ENCODE measurements around the gene IFT20.

DNA sequence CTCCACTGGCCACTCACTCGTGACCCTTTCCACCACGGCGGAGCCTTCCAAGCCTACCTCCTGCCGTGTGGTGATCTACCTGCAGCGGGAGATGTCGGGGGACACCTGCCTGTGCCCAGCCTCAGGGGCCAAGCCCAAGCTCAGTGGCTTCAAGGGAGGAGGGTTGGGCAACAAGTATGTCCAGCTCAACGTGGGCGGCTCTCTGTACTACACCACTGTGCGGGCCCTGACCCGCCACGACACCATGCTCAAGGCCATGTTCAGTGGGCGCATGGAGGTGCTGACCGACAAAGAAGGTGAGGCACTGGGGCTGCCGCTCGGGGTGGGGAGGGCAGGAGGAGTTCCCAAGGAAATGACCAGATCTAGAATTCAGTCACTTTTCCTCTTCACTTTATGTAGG, 4.2 kb upstream of the IFT20 start:
- TF ChIP-seq, protein P1, sequence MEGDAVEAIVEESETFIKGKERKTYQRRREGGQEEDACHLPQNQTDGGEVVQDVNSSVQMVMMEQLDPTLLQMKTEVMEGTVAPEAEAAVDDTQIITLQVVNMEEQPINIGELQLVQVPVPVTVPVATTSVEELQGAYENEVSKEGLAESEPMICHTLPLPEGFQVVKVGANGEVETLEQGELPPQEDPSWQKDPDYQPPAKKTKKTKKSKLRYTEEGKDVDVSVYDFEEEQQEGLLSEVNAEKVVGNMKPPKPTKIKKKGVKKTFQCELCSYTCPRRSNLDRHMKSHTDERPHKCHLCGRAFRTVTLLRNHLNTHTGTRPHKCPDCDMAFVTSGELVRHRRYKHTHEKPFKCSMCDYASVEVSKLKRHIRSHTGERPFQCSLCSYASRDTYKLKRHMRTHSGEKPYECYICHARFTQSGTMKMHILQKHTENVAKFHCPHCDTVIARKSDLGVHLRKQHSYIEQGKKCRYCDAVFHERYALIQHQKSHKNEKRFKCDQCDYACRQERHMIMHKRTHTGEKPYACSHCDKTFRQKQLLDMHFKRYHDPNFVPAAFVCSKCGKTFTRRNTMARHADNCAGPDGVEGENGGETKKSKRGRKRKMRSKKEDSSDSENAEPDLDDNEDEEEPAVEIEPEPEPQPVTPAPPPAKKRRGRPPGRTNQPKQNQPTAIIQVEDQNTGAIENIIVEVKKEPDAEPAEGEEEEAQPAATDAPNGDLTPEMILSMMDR (IDR thresholded peaks at IDR 0.05): no peak
- TF ChIP-seq POLR2AphosphoS5 (IDR thresholded peaks at IDR 0.05) (no peak), EP300 (IDR thresholded peaks at IDR 0.05) (no peak)
